NCI-H1436 treated with DMSO at 0.1 percent for 48 hours (cell line): ENCODE results near the gene RASA3.
"Not testable (repeated sequence)": the region's sequence is repeated elsewhere in the genome, so short reads cannot be mapped to it uniquely, and the experiment has no call there.

Experiments
- DNase-seq: peaks from one replicate; lab custom pipeline; 2025; lab: John Stamatoyannopoulos, UW

Gene RASA3

GRCh38 chr13:114114006-114114640 lies 18.3 kb downstream of the RASA3 start:
- DNase-seq = no peak

DNA sequence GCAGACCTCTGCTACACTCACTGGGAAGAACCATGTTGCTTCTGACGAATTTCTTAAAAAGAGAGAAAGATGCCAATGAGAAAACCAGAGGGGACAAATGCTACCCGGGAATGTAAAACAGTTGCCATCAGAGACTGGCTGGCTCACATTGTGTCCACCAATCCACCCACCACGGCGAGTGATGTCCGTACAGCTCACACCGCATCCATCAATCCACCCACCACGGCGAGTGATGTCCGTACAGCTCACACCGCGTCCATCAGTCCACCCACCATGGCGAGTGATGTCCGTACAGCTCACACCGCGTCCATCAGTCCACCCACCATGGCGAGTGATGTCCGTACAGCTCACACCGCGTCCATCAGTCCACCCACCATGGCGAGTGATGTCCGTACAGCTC lies 19.0 kb downstream of the RASA3 start:
- not testable (repeated sequence) for DNase-seq

DNA sequence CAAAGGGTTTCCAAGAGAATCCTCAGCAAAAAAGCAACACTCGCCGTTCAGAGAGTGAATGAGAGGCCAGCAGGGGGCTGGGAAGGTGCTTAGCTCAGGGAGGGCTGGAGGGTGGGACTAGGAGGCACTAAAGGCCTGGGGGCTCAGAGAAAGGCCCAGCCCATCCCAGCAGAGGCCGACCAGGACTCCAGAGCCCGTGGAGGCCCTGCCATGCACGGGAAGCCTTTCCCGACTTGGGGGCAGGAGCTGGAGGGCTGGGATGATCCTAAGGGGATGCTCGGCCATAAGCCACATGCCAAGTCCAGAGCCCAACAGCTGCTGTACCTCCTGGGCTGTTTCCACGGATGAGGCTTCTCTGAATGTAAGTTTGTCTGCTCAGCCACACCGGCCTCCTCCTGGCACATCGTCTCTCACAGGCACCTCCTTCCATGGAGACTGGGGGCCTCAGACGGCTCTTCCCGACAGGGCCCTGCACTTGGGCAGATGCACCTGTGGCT lies 19.5 kb downstream of the RASA3 start:
- no peak for DNase-seq

DNA sequence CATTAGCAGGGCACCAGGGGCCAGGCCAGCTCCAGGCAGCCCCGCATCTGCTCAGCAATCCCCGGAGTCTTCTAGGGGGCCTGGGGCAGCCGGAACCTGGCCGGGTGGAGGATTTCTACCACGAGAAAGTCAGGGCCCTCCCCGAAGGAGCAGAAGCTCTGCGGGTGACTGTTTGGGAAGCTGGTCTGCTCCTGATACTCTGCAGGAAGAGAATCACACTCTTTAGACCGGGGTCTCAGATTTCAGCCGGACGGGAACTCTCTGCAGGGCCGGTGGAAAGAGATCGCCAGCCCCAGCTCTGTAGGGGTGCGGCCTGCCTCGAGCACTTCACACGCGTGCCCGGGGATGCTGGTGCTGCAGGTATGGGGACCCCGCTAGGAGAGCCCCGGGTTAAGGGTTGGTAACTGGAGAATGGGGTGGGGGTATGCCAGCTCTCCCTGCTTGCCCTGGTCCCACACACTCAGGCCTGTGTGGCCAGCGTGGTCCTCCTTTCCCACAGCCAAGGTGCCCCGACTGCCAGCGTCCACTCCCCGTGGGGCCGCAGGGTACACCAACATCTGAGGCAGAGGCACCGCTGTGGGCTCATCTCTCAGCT lies 20.1 kb downstream of the RASA3 start:
- no peak for DNase-seq

DNA sequence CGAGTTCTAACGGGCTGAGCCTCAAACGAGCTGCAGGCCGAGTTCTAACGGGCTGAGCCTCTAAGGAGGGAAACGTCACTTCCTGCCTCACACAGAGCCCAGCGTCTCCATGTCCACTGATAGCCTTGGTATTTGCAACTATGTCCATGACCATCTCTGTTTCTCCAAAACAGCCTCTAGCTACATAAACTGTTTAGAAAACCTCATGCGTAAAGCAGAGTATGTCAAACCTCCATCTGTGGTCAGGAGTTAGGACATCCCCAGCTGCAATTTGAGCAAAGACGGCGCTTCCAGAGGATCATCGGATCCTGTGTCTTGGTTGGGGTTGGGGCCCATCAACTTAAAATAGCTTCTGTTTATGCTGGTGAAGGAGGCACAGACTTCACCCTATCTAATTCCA lies 20.8 kb downstream of the RASA3 start:
- no peak for DNase-seq

DNA sequence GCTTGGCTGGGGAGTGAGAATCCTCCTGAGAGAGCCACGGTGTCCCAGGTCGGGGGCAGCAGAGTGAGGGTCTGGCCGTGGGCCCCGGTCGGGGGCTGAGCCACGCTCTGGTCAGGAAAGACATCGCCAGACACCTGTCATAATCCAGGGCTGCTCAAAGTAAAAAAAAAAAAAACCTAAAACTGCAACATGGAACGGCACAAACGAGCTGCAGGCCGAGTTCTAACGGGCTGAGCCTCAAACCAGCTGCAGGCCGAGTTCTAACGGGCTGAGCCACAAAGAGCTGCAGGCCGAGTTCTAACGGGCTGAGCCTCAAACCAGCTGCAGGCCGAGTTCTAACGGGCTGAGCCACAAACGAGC lies 21.6 kb downstream of the RASA3 start:
- DNase-seq = not testable (repeated sequence)

- DNase-seq = no peak
Observed at GRCh38 chr13:114110091-114110829, 22.2 kb downstream of the RASA3 start.

DNA sequence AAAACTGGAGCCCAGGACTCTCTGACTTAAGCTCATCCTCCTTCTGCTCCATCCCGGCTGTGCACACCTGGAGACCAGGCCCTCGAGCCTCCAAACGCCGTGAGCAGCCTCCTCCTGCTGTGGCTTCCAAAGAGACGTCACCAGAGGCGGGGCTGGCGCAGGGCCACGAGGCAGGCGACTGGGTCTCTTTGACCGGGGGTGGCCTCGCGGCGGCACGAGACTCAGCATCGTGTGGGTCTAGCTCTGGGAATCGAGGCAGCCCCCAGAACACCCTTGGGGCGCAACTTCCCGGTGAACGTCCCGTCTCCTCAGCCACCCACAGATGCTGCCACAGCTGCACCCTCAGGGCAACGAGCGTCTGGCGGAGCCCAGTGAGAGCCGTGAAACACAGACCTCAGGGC lies 22.8 kb downstream of the RASA3 start:
- DNase-seq = no peak

GRCh38 chr13:114108894-114109293 lies 23.5 kb downstream of the RASA3 start:
- no peak for DNase-seq

- DNase-seq = no peak
Observed at GRCh38 chr13:114108141-114108761, 24.2 kb downstream of the RASA3 start.

GRCh38 chr13:114107686-114108081 lies 24.7 kb downstream of the RASA3 start:
- DNase-seq = no peak

DNA sequence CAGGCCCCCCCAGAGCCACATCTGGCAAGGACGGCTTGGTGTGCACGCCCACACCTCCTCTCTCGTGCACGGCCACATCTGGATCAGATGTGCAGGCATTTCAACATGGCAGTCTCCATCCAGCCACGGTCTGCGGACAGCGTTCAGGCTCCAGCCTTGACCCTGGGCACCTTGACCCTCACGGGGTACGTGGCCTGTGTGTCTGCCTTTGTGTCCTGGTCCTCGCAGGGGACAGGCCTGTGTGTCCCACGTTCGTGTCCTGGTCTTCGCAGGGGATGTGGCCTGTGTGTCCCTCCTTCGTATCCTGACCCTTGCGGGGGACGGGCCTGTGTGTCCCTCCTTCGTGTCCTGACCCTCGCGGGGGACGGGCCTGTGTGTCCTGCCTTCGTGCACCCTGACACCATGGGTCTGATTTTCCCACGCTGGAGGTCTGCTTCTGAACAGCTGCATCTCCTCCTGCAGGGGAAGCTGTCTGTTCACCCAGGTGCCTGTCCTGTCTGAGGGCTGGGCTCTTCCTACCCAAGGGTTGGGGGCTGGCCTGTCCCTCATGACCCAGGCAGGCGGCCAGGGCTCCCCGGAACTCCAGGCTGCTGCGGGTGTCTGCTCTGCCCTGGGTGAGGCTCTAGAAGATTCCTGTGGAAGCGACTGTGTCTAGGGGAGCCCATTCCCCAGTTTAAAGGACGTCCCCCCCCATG lies 25.3 kb downstream of the RASA3 start:
- no peak for DNase-seq

- no peak for DNase-seq
Observed at GRCh38 chr13:114106526-114106925, 25.9 kb downstream of the RASA3 start.

GRCh38 chr13:114105521-114106225 lies 26.8 kb downstream of the RASA3 start:
- no peak for DNase-seq

GRCh38 chr13:114104655-114105520 lies 27.5 kb downstream of the RASA3 start:
- no peak for DNase-seq

- DNase-seq = no peak
Observed at GRCh38 chr13:114103801-114104654, 28.4 kb downstream of the RASA3 start.

- not testable (repeated sequence) for DNase-seq
Observed at GRCh38 chr13:114103289-114103621, 29.2 kb downstream of the RASA3 start.

GRCh38 chr13:114102521-114103288 lies 29.7 kb downstream of the RASA3 start:
- DNase-seq = no peak

DNA sequence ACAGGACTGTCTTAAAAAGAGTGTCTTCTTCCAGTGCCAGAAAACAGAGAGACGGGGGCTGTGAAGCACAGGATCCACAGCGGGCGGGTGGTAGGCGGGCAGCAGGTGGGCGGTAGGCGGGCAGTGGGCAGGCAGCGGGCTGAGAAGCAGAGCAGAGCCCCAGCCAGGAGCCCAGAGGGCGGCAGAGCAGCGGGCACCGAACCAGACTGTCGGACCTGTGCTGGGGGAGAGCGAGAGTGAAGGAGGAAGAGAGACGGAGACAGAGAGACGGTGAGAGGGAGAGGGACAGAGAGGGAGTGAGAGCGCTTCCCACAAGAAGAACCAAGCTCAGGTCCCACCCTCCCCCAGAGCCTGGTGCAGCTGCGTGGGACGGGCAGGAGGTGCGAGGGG lies 30.3 kb downstream of the RASA3 start:
- DNase-seq = no peak
